Suprapubic skin (tissue), 4 donors: ENCODE data around the gene NT5C3A. TPM values are rescaled to one million over a fixed set of nuclear protein-coding genes. Genes with fewer than 3 reads are reported as not detected.

Experiments used
- DNase-seq, 2 donors: peaks; one replicate each; pipeline ENCODE4 v3.0.0-alpha.2; 2019; ENCODE audit warnings: low spot score in 2 of 2
- H3K27ac ChIP-seq: fragments of 200-600 bp; sonication (generic); one replicate; pipeline ENCODE4 v1.5.1; 2019
- H3K27me3 ChIP-seq: fragments of 200-600 bp; sonication (generic); one replicate; pipeline ENCODE4 v1.5.1; 2019
- H3K36me3 ChIP-seq: fragments of 200-600 bp; sonication (generic); one replicate; pipeline ENCODE4 v1.5.1; 2019
- H3K4me1 ChIP-seq: fragments of 200-600 bp; sonication (generic); one replicate; pipeline ENCODE4 v1.5.1; 2019
- H3K4me3 ChIP-seq: fragments of 200-600 bp; sonication (generic); one replicate; pipeline ENCODE4 v1.5.1; 2019; ENCODE audit warnings: mild to moderate bottlenecking
- H3K9me3 ChIP-seq: fragments of 200-600 bp; sonication (generic); one replicate; pipeline ENCODE4 v1.5.1; 2019
- EP300 ChIP-seq: sonication (generic); formaldehyde crosslinking; IDR thresholded peaks from one replicate; pipeline ENCODE4 v1.6.1; 2017; ENCODE audit warnings: antibody characterized with exemption
- POLR2A ChIP-seq, 2 donors: fragments of 450-650 bp; IDR thresholded peaks; one replicate each; pipeline ENCODE4 v1.6.1; 2017; ENCODE audit warnings: antibody characterized with exemption in 2 of 2, mild to moderate bottlenecking in 2 of 2, moderate library complexity in 2 of 2
- POLR2AphosphoS5 ChIP-seq, 3 donors: sonication (generic); formaldehyde crosslinking; IDR thresholded peaks; one replicate each; pipeline ENCODE4 v1.6.1; 2017; ENCODE audit warnings: antibody characterized with exemption in 3 of 3
- WGBS: methylation state at CpG from one replicate; pipeline ENCODE4 v1.1.5; 2018; 5-methylcytosine and 5-hydroxymethylcytosine counted together
- total RNA-seq, 4 donors: library from RNA; depleted of rRNA; stranded (reverse); fragments of >200 nt; gene quantifications; one replicate each; pipeline ENCODE4 v1.1.0, GENCODE V29; 2016
- TF ChIP-seq, protein P1 (sequence below), 2 donors: fragments of 200-600 bp in 1 of 2; fragments of 450-650 bp in 1 of 2; sonication (generic) in 1 of 2; IDR thresholded peaks; one replicate each; pipeline ENCODE4 v1.5.1; 2016 to 2019; ENCODE audit warnings: antibody characterized with exemption in 2 of 2, mild to moderate bottlenecking in 1 of 2, moderate library complexity in 1 of 2

Gene NT5C3A
- total RNA-seq, 4 donors from 2014 or later: 26.3 to 51.9 (median 37.2) TPM

DNA sequence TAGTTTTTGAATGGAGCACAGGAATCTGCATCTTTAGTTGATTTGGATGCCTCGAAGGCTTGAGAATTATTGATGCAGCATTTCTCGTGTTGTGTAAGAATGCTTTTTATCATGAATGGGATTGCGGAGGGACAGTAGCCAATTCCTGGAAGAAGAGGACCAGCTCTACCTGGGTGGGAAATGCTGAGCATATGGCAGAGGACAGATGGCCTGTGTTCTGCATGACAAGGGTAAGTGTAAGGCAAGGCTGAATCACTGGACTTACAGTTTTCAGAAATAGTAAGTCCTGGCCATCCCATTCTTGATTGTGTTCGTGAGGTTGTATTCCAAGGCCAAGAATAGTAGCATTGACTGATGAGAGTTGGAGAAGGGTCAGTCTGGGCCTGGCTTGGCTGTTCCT lies 30.7 kb upstream of the NT5C3A start:
- Histone ChIP-seq H3K9me3 (no peaks in the 10 kb centered on the region), H3K27ac (no peak overlapping the region), H3K4me3 (no peak overlapping the region), H3K27me3 (no peaks in the 10 kb centered on the region), H3K4me1 (no peaks in the 10 kb centered on the region), H3K36me3 (peaks cover 51% of the 10 kb centered on the region)
- TF ChIP-seq EP300: no peak
- TF ChIP-seq, protein P1, sequence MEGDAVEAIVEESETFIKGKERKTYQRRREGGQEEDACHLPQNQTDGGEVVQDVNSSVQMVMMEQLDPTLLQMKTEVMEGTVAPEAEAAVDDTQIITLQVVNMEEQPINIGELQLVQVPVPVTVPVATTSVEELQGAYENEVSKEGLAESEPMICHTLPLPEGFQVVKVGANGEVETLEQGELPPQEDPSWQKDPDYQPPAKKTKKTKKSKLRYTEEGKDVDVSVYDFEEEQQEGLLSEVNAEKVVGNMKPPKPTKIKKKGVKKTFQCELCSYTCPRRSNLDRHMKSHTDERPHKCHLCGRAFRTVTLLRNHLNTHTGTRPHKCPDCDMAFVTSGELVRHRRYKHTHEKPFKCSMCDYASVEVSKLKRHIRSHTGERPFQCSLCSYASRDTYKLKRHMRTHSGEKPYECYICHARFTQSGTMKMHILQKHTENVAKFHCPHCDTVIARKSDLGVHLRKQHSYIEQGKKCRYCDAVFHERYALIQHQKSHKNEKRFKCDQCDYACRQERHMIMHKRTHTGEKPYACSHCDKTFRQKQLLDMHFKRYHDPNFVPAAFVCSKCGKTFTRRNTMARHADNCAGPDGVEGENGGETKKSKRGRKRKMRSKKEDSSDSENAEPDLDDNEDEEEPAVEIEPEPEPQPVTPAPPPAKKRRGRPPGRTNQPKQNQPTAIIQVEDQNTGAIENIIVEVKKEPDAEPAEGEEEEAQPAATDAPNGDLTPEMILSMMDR (IDR thresholded peaks at IDR 0.05): no peak
- DNase-seq: no peak
- 91% methylated on average over 4 of the region's 4 CpGs for WGBS

DNA sequence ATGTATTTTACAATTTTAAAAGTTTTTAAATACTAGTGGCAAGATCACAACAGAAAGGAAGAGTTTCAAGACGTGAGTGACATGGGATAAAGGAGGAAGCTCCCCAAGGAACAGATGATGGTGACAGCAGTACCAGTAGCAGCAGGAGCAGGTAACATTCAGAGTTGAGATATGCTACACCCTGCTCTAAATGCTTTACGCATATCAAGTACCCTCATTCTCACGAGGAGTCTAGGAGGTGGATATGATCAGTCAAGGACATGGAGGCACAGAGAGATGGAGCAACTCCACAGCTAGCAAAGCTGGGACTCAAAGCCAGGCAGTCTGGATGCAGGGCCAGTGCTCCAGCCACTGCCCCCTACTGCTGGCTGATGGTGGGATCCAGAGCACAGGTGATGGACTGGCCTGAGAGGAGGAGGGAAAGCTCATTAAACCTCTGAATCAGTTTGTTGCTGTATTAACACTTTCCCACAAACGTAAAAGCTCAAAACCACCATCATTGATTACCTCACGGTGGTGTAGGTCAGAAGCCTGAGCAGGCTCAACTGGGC lies 29.1 kb upstream of the NT5C3A start:
- H3K27me3 ChIP-seq: no peaks in the 10 kb centered on the region
- no peak overlapping the region for H3K4me3 ChIP-seq
- no peaks in the 10 kb centered on the region for H3K9me3 ChIP-seq
- H3K4me1 ChIP-seq: no peaks in the 10 kb centered on the region
- peaks cover 36% of the 10 kb centered on the region for H3K36me3 ChIP-seq
- H3K27ac ChIP-seq: no peak overlapping the region
- 81% methylated on average over 5 of the region's 5 CpGs for WGBS
- TF ChIP-seq EP300 (no peak), POLR2AphosphoS5 (IDR thresholded peaks at IDR 0.05) (no peak), POLR2A (IDR thresholded peaks at IDR 0.05) (no peak)
- TF ChIP-seq, protein P1 (IDR thresholded peaks at IDR 0.05): no peak
- DNase-seq: no peak

DNA sequence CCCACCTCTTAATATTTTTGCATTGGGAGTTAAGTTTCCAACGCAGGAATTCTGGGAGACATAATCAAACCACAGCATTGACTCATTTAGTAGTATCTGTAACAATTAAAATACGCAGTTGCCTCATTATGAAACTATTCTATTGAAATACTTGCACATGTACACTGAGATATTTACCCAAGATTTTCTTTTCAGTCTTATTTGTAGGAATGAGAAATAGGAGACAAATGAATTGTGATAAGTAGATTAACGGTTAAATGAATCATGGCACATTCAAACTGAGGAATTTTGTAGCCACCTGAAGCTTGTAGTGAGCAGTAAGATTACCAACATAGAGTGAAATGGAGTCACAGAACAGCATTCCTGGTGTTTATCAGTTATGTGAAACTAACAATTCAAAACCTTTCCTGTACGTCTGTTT lies 28.5 kb upstream of the NT5C3A start:
- Histone ChIP-seq H3K4me1 (no peaks in the 10 kb centered on the region), H3K9me3 (no peaks in the 10 kb centered on the region), H3K27ac (no peak overlapping the region), H3K27me3 (no peaks in the 10 kb centered on the region), H3K4me3 (no peak overlapping the region), H3K36me3 (peaks cover 31% of the 10 kb centered on the region)
- DNase-seq: no peak
- TF ChIP-seq POLR2A (IDR thresholded peaks at IDR 0.05): no peak
- no peak for TF ChIP-seq EP300
- TF ChIP-seq POLR2AphosphoS5 (IDR thresholded peaks at IDR 0.05): no peak
- TF ChIP-seq, protein P1 (IDR thresholded peaks at IDR 0.05): no peak
- 84% methylated on average over 4 of the region's 4 CpGs for WGBS

DNA sequence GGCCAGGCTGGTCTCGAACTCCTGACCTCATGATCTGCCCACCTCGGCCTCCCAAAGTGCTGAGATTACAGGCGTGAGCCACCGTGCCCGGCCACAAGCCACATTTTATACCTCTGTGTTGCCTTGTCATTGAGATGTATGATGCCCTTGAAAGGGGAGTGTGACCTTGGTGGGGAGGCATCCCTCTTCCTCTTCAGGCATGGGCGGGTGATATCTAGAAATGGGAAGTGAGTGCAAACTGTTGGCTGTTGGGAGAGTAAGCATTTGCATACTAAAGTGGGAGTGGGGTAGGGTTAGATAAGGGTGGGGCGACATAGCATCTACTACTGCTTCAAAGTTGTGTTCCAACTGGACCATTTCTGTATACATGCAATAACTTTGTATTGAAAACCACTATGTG lies 26.6 kb upstream of the NT5C3A start:
- TF ChIP-seq EP300 (no peak), POLR2AphosphoS5 (IDR thresholded peaks at IDR 0.05) (no peak), POLR2A (IDR thresholded peaks at IDR 0.05) (no peak)
- TF ChIP-seq, protein P1 (IDR thresholded peaks at IDR 0.05): no peak
- Histone ChIP-seq H3K4me3 (no peak overlapping the region), H3K9me3 (no peaks in the 10 kb centered on the region), H3K36me3 (peaks cover 13% of the 10 kb centered on the region), H3K27me3 (no peaks in the 10 kb centered on the region), H3K27ac (no peak overlapping the region), H3K4me1 (no peaks in the 10 kb centered on the region)
- no peak for DNase-seq
- WGBS: 93% methylated on average over 7 of the region's 7 CpGs

DNA sequence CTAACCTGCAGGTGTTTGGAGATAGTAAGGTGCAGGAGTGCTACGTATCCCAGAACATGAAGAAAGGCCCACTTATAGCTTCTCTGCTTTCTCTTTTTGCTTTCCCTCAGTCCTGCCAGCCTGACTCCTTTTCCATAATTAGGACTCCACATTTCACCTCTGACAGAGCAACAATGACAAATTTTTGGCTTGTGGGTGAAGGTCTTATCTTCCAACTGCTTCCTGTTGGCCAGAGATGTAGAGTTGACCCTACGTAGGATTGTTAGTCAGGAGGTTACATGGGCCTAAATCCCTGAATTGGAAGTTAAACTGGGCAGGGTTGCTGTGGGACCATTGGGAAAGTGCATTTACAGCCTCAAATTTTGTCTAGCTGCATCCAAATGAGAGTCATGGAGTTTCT lies 25.3 kb upstream of the NT5C3A start:
- H3K27ac ChIP-seq: no peak overlapping the region
- H3K4me3 ChIP-seq: no peak overlapping the region
- WGBS: 84% methylated on average over 2 of the region's 2 CpGs
- no peaks in the 10 kb centered on the region for H3K4me1 ChIP-seq
- TF ChIP-seq EP300 (no peak), POLR2AphosphoS5 (IDR thresholded peaks at IDR 0.05) (no peak), POLR2A (IDR thresholded peaks at IDR 0.05) (no peak)
- TF ChIP-seq, protein P1 (IDR thresholded peaks at IDR 0.05): no peak
- peaks cover under 1% of the 10 kb centered on the region for H3K36me3 ChIP-seq
- H3K9me3 ChIP-seq: no peaks in the 10 kb centered on the region
- H3K27me3 ChIP-seq: no peaks in the 10 kb centered on the region
- no peak for DNase-seq
